ENCODE data around the gene RNASE3.
"Not testable (repeated sequence)": the region's sequence is repeated elsewhere in the genome, so short reads cannot be mapped to it uniquely, and the experiment has no call there.

Gene RNASE3
- 0 reads per million in 2 donors for total RNA-seq

DNA sequence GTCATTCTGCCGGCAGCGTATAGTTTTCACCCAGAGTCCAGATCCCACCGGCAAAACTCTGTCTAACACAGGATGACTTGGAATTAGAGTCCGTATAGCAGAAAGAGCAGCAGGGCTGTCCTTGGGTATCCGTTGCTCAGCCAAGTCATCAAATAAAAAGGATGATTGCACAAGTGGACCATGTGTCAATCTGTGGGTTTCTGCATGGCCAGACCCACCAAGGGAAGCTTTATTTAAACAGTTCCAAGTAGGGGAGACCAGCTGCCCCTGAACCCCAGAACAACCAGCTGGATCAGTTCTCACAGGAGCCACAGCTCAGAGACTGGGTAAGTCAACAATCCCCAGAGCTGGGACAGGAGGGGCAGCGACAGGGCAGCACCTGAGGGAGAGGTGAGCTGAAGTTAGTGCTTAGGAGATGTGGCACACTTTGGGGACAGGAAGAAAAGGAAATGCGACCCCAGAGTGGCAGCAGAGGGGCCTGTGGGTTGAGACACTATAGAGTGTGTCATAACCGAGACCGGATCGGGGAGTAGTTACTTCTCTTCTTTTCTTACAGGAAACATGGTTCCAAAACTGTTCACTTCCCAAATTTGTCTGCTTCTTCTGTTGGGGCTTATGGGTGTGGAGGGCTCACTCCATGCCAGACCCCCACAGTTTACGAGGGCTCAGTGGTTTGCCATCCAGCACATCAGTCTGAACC lies at the start of gene RNASE3:
Gene RNASE3 (plus strand): TSS at position 260 of the 700 bp plus-strand sequence. CDS start 302 bp downstream, at position 562.
- DNase-seq = not testable (repeated sequence)

DNA sequence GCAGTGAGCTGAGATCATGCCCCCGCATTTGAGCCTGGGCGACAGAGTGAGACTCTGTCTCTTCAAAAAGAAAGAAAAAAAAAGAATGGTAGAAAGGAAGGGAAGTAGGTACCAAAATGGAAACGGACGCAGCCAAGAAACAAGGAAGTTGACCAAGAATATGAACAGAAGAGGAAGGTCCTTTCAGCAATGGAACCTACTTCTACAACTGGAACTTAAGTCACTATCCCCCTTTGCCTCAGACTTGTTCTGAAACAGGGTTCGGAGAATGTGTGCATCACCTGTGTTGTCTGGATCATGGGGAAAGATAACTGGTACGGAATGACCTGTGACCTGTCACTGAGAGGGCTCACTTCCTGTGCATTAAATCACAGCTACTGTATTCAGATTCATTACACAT lies 44.6 kb upstream of the RNASE3 start:
- DNase-seq = no peak

DNA sequence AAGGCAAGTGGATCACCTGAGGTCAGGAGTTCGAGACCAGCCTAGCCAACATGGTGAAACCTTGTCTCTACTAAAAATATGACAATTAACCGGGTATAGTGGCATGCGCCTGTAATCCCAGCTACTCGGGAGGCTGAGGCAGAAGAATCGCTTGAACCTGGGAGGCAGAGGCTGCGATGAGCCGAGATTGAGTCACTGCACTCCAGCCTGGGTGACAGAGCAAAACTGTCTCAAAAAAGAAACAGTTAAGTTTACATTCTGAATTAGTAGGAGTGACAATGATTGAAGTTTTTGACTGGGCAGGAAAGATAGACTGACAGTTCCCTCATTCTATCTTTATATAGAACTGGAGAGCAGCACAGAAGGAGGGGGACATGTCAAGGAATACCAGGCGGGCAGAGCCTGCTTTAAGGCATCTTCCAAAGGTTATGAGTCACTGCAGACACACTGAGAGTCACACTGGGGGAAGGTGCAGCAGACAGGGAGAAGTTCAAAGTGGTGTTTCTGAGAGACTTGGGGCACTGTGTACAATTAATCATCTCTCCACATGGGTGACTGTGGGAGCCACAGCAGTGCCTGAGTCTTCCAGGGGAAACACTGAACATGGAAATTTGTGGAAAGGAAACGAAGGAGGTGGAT lies 42.8 kb upstream of the RNASE3 start:
- no peak for DNase-seq

DNA sequence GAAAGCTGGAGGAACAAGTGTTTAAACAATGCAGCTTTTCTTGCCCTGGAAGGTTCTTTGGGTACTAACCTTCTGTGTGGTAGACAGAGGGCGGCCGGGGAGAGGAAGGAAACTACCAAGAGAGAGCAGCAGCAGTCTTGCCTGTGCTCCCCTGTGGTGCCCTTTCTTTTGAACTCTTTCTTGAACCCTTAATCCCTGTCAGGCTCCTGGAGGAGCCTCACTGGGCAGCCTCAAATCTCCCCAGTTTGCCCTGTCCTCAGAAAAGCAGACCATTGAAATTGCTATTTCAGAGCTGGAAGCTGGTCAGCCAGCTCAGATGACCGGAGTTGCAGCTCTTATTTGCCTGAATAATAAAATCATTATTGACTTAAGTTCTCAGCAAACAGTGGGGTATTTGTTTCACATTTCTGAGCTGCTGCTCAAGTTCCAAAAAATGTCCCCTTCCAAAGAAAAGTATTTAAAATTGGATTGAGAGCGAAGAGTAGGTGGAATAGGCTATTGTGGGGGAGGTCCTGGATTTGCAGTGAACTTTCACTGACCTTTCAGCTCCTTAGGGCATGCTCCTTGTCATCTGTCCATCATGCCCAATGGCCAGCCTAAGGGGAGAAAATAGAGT lies 42.1 kb upstream of the RNASE3 start:
- no peak for DNase-seq

DNA sequence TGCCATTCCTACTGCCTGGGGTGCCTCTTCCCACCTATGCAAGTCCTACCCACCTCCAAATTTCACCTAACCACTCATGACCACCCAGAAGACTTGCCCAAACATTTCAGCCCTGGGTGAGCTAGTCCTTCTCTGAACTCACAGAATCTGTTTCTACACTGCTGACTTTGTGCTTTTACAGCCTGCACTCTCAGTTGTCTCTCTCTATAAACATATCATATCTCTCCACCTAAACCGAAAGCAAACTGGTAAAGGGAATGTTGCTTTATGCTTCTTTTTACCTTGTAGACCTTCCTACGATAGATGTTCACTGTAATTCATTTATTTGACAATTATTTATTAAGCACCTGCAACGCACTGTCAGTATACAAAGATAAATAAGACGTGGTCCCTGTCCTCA lies 38.1 kb upstream of the RNASE3 start:
- no peak for DNase-seq

DNA sequence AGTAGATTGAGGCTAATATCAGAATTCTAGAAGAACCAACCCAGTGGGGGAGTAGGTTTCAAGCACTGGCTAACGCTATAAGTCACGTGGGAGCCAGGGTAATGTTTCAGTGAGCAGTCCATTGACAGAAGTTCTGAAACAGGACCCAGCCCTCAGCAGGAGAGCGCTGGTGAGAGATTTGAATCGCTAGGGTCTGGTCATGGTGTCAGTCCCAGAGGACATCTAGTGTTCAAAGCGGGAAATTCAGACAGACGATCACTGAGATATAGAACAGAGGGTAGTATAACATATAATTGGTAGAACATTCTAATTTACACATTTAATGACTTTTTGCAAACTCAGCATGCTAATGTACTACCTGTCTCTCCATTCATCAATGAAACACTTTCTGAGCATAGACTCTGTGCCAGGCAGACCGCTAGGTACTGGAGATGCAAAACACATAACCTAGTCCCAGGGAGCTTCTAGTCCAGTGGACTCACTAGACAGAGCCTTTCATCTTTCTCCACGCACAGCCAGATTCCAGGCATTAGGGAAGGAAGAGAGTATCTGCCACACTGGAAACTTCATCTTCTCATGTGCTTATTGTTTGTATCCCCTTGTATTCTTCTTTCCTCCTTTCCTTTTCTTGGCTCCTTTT lies 35.4 kb upstream of the RNASE3 start:
- DNase-seq = peak in 2 of 5 experiments; percentile 10 to 79

DNA sequence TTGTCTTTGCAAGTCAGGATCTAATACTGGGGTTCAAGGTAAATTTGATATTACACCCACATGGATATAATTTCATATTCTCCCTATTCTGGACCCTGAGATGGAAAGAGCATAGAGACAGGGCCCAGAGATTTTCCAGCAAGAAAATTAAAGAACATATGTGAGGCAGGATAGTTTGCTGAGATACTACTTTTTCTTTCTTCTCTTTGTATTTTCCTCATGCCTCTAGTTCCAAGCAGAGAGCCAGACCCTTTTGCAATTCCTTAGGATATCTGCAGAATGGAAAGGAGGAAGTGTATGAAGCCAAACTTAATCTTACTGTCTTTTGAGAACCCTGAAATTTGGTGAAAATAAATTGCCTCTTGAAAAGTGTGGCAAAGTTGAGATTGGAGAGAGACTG lies 34.0 kb upstream of the RNASE3 start:
- no peak for DNase-seq

DNA sequence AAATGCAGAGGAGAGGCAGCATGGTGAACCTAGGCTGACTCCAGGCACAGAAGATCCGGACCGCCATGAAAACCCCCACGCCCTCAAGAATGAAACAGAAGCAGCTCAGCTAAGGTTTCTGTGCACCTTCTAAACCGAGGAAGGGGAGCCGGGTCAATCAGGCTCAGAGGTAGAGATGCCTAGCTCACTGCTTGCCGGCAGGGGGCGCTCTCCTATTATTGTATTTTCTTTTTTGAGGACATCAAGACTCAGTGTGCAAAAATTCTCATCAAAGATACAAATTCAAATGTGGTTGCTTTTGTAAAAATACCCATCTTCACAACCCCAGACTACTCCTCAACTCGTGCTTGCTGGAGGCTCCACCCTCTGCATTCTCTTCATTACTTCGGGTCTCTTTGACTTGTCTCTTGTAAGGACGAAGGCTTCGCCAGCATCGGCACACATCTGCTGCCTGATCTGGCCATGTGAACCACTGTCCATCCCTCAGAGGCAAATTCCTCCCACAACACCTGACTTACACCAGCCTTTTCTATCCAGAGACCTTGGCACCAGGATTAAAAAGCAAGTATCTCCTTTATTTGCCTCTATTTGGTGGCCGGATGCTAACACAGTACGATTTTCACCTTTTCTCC lies 33.4 kb upstream of the RNASE3 start:
- DNase-seq = peak; percentile 33 to 72 (median 61)

DNA sequence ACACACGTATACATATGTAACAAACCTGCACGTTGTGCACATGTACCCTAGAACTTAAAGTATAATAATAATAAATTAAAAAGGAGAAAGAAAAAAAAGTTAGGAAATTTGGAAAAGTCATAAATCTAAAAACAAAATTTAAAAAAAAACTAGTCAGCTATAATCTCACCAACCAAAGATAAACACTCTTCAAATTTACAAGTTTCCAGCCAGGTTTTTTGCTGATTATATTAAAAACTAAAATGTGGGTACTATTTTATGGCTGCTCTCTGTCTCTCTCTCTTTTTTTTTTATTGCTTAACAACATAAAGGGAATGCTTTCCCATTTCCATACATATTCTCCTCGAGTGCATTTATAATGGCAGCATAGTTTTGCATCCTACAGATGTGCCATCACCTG lies 25.0 kb upstream of the RNASE3 start:
- no peak for DNase-seq

DNA sequence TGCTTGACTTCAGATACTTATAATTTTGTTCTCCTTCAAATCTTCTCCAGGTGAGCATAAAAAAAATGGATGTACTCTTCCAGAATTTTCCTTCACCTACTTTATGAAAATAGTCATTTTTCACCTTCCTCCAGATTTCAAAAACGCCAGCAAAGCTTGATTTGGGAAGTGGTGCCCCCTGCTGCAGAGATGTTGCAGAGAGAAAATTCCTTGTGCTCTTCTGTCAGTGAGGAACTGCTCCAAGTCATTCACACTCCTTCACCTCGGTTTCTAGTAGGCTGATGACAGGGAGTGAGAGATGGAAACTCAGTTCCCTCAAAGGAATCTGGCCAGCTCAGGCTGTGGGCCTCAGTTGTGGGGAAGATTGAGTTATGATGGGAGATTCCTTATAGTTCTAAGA lies 24.2 kb upstream of the RNASE3 start:
- DNase-seq = no peak

DNA sequence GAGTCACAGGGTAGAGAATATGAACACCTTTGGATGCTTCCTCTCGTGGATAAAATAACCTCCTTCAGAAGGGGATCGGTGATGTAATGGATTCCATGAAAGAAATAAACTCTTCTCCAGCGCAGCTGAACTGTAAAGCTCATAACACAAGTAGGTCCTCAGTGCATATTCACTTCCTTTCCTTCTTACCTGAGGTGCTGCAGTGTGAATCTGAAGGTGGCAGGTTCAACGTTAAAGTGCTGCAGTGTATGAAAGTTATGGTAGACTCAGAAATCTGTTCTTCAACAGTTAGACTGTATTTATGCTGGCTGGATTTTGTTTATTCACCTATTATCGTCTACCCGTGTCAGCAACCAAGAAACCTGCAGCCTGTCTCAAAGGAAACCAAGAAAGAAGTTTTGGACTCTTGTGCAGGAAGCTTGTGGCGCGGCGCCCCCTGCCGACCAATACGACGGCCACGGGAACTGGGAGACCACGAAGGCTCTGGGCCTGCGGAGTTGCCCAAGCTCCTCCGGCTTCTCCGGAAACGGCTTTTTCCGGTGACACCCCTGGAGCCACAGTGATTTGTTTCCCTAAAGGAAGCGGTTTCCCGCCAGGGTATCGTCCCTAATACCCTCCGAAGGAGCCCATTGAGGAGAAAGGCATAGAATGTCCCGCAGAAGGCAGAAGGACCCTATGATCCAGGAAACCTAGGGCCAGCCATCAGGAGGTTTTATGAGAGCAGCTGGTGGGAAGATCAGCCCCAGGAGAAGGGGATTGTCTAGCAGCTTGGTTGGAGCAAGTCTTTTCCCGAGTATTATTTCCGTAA lies 17.6 kb upstream of the RNASE3 start:
- peak; percentile 42 to 83 (median 56) for DNase-seq

DNA sequence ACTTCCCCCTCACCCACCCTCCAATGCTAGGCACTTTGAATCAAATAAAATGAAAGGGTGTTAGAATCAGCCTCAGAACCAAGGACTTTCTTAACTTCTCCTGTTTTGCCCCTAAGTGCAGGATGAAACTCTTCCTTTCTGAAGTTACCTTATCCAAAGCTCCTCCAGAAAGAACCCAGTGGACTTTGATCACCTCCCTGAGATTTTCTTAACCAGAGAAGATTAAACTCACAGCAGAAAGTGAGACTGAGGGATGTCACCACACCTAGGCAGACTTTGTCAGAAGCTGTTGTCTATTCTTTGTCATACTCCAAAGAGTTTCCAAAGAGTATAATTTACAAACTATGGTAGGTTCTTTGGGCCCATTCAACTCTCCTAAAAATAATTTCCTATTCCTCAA lies 14.2 kb upstream of the RNASE3 start:
- no peak for DNase-seq

DNA sequence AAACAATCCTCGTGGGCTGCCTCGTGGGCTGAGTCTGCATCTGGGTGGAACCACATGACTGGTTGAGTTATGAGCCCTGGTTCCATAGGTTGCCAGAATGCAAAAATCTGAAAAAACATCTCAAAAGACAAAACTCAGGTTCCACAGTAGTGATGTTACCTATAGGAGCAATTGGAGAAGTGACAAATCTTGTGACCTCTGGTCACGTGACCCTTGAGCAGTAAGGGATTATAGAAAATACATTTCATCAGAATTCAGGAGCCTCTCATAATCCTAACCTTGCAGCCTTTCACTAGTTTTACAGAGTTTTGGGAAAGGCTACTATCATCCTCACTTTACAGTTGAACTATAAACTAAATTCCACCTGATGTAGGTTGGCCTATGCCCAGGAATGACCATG lies 12.5 kb upstream of the RNASE3 start:
- DNase-seq = no peak

DNA sequence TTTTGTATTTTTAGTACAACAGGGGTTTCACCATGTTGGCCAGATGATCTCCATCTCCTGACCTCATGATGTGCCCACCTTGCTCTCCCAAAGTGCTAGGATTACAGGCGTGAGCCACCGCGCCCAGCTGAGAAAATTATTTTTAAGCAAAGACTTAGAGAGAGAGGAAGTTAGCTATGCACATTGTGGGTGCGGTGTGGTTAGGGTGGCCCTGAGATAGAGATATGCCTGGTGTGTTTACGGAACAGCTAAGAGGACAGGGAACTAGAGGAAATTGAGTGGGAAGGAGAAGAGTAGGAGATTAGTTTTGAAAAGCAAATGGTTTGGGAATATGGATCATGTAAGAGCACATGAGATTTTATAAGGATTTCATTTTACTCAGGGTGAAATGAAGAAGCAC lies 10.0 kb upstream of the RNASE3 start:
- DNase-seq = peak in 1 of 5 experiments; percentile 48

DNA sequence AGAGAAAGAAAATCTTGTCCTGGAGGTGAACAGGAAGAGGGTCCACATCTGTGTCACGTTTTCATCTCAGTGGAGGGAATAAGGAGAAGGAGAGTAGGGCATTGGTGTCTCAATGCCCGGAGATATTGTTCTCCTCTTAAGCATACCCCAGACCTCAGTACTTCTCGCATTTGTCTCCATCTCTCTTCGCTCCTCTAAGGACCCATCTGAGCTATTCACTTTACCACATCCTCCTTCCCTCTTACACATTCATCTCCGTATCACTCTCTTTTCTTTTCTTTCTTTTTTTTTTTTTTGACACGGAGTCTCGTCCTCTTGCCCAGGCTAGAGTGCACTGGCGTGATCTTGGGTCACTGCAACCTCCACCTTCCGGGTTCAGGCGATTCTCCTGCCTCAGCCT lies 8.4 kb upstream of the RNASE3 start:
- not testable (repeated sequence) for DNase-seq

DNA sequence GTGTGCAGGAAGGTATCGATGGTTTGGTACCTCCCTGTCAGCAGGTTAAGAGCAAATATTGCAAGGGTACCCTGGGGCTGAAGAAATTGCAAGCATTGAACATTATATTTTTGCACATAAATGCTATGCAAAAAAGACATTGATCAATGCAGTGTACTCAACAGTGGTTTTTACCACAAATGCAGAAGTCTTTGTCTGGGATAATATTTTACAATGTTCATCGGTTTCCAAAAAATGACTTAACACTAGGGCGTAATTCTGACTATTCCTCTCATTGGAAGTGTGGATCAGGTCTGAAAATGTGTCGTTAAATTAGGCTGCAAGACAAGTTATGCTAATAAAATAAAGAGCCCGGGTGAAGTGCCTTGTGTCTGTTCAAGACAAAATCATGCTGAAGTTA lies 2.8 kb upstream of the RNASE3 start:
- not testable (repeated sequence) for DNase-seq

DNA sequence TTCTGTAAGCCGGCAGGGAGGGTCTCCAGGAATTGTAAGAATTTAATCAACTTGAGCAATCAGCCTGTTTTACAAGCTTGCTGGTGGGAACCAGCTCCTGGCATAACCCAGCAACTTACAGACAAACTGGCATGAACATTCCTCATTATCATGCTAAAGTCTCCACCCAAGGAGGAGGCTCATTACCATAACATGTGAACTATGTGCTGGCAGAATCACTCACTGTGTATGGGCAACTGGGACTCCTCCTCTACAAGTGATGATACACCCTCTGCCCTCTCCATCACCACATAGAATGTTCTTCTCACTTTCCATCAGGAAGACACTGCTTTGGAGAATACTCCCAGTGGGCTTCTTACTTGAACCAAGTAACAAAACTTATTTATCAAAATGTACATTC lies 4.1 kb downstream of the RNASE3 start:
- DNase-seq = not testable (repeated sequence)

DNA sequence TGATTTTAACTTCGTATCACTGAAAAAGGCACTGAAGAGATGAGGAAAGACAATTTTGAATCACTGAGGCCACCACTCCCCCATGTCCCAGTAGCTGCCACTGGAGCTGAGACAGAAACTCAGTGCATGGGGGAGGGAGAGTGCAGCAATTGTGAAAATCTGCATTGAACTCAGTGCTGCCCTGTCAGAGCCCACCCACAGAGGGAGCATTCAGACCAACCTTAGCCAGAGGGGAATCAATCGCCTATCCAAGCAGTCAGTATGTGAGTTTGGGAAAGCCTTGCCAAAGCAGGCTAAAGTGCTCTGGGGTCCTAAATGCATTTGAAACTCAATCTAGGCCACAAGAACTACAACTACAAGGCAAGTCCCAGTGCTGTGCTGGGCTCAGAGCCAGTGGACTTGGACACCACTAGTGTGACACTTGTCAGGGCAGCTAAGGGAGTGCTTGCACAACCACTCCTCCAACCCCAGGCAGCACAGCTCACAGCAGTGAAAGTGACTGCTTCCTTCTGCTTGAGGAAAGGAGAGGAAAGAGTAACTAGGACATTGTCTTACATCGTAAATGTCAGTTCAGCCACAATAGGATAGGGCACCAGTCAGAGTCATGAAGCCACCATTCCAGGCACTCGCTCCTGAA lies 13.3 kb downstream of the RNASE3 start:
- DNase-seq = no peak

DNA sequence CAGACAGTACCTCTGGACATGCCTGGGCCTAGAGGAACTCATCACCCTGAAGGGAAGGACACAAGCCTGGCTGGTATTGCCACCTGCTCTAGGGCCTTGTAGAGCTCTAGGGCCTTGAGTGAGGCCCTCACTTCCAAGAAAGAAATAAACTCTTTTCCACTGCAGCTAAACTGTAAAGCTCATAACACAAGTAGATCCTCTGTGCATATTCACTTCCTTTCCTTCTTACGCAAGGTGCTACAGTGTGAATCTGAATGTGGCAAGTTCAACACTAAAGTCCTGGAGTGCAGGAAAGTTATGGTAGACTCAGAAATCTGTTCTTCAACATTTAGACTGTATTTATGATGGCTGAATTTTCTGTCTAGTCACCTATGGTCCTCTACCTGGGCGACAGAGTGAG lies 14.5 kb downstream of the RNASE3 start:
- no peak for DNase-seq

DNA sequence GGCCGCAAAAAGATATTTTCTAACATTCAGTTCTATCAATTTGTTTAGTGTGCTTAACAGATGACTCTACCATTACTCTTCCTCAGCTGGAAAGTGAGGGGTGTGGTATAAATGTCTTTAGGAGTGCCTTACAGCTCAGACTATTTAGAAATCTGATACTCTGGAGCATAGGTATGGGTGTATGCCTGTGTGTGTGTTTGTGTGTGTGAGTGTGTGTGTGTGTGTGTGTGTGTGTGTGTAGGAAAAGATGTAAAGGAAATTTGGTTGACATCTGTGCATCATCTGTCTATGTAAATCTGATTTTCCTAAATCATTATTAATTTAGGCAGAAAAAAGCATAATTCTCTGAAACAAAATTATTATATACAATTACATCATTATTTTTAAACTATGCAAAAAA lies 16.0 kb downstream of the RNASE3 start:
- DNase-seq = no peak

DNA sequence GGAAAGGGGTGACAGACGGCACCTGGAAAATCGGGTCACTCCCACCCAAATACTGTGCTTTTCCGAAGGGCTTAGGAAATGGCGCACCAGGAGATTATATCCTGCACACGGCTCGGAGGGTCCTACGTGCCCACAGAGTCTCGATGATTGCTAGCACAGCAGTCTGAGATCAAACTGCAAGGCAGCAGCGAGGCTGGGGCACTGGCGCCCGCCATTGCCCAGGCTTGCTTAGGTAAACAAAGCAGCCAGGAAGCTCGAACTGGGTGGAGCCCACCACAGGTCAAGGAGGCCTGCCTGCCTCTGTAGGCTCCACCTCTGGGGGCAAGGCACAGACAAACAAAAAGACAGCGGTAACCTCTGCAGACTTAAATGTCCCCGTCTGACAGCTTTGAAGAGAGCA lies 19.6 kb downstream of the RNASE3 start:
- DNase-seq = not testable (repeated sequence)
